Diencephalon (tissue), 1 donor: Measurements from ENCODE around the gene YPEL5. TPM values are rescaled to one million over a fixed set of nuclear protein-coding genes. Genes with fewer than 3 reads are reported as not detected.

Source experiments
- small RNA-seq: library from RNA; depleted of rRNA; stranded (forward); fragments of <200 nt; gene quantifications from one replicate; pipeline ENCODE3, GENCODE V24; 2014
- total RNA-seq: library from RNA; depleted of rRNA; stranded (reverse); fragments of >200 nt; gene quantifications from one replicate; pipeline ENCODE4 v1.2.3, GENCODE V29; 2014

YPEL5 gene
- total RNA-seq: 112 TPM

DNA sequence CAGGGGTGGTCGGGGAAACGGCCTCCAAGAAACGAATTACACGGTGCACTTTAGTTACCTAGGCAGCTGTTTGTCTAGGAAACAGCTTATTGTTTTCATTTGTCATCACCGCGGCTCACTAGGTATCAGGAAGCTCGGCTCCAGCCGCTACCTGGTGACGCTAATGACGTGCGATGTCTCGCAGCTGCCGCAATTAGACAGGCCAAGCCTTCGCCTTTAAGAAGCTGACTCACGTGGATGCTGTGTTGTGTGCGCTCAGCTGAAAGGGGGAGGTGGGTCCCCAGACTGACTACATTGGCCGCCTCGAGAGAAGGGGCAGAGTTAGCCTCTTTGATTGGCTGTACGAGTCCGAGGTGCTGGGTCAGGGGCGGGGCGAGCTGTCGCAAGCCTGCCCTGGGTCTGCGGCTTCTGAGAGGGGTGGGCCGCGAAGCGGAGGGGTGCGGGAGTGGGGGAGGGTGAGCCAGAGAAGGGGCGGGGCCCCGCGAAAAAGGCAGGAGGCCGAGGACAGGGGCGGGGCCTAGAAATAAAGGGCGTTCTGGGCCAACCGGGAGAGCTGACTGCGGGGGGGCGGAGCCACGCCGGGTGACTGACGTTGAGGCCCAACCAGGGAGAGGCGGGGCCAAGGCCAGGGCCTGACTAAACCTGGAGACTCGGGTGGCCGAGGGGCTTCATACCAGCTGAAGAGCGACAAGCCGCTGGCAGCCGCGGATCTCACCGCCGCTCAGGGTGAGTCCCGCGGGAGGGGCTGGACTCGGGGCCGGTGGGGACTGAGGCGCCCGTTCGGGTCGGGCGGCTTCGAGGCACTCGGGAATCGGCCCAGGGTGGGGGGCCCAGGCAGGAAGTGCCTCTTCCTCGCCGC lies at the start of gene YPEL5:
TSS of gene YPEL5 (plus strand) at position 671 of the 859 bp plus-strand sequence. CDS start 9,645 bp downstream, outside the sequence.

Small RNA genes lying within 50 kb of the gene (small RNA-seq; reads per million reads assigned to genes)
- gene SNORA10B: not detected

Other genes starting within 250 kb of the YPEL5 start
- 21.0 TPM for gene ALK, start 225.4 kb upstream of the YPEL5 start, total RNA-seq
- 56.3 TPM for gene LBH, start 84.5 kb downstream of the YPEL5 start, total RNA-seq